Thyroid gland (tissue), 4 donors: ENCODE results near the gene LIX1.

Experiments
- POLR2A ChIP-seq, 2 donors: fragments of 450-650 bp; IDR thresholded peaks; one replicate each; pipeline ENCODE4 v1.6.1; 2017; ENCODE audit warnings: antibody characterized with exemption in 2 of 2, mild to moderate bottlenecking in 2 of 2, moderate library complexity in 1 of 2
- TF ChIP-seq, protein P1 (sequence below), 6 experiments: fragments of 200-600 bp in 3 of 6; fragments of 450-650 bp in 3 of 6; sonication (generic) in 3 of 6; IDR thresholded peaks; one replicate each; pipeline ENCODE4 v1.5.1; 2016 to 2019; ENCODE audit warnings: antibody characterized with exemption in 6 of 6, mild to moderate bottlenecking in 2 of 6, inconsistent platforms in 1 of 6, moderate library complexity in 1 of 6

DNA sequence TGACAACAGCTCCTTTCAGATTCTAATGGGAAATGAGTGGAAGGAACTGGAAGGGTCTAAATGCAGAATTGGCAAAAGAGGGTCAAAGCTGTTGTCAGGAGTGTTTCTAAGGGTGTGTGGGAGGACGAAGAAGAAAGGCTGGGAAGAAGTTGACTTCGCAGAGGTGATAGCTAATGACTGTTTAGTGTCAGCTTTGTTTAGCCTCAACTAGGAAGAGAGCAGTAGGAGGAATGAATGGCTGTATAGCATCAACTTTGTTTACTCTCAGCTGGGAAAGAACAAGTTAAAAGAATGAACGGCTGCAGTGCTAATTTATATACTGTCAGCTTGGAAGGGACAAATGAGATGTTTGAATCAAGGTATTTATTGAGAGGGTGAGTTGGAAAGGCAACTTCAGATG, 5.9 kb upstream of the LIX1 start:
- TF ChIP-seq POLR2A (IDR thresholded peaks at IDR 0.05) = no peak
- TF ChIP-seq, protein P1, sequence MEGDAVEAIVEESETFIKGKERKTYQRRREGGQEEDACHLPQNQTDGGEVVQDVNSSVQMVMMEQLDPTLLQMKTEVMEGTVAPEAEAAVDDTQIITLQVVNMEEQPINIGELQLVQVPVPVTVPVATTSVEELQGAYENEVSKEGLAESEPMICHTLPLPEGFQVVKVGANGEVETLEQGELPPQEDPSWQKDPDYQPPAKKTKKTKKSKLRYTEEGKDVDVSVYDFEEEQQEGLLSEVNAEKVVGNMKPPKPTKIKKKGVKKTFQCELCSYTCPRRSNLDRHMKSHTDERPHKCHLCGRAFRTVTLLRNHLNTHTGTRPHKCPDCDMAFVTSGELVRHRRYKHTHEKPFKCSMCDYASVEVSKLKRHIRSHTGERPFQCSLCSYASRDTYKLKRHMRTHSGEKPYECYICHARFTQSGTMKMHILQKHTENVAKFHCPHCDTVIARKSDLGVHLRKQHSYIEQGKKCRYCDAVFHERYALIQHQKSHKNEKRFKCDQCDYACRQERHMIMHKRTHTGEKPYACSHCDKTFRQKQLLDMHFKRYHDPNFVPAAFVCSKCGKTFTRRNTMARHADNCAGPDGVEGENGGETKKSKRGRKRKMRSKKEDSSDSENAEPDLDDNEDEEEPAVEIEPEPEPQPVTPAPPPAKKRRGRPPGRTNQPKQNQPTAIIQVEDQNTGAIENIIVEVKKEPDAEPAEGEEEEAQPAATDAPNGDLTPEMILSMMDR (IDR thresholded peaks at IDR 0.05) = no peak
